ENCODE measurements around the gene GANAB.
A peak's percentile ranks its signal among the peaks of the same experiment; 100 is the strongest.
"Not testable (repeated sequence)": the region's sequence is repeated elsewhere in the genome, so short reads cannot be mapped to it uniquely, and the experiment has no call there.

Gene GANAB

DNA sequence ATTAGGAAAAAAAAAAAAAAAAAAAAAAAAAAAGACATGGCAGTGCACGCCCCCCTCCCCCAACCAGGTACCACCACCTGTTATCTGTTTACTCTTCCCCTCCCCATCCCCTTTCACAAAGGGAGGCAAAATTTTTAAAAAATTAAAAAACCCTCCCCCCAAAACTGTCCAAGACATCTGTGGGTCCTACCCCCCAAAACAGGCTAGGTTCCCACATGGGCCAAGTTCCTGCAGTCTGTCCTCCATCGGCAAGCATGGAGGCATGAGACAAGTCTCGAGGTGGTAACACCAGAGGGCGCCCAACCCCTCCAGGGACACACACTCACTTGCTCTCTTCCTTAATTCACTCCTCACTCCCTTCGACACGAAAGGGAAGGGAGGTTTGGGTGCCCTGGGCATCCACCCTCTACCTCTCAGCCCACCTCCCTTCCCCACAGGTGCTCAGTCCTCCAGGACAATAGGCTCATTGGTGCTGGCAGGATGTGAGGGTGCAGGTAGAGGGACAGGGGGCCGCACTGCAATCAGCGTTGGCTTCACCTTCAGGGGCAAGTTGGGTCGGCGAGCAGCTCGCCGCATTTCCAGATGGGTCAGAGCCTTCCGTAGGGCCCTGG lies 52.9 kb downstream of the GANAB start:
- peak; percentile 29 for DNase-seq (ENCODE audit: extremely low read depth, low read depth)

DNA sequence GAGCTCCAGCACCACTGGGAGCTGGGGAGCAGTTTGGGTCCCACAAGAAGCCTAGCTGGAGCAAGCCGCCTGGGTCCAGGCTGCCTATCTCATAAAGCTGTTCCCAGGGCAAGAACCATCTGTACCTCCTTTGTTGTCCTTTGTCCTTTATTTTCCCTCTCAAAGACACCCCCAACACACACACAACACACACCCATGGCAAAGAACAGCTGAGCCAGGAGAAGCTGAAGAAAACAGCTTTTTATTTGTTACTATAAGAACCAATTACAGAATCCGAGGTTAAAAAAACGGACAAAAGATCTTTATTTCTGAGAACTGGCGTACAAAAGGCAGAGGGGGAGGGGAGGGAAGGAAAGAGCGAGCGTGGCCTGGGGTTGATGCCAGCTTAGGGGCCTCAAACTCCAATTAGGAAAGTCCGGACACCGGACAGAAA lies 53.4 kb downstream of the GANAB start:
- TF ChIP-seq, protein P1, sequence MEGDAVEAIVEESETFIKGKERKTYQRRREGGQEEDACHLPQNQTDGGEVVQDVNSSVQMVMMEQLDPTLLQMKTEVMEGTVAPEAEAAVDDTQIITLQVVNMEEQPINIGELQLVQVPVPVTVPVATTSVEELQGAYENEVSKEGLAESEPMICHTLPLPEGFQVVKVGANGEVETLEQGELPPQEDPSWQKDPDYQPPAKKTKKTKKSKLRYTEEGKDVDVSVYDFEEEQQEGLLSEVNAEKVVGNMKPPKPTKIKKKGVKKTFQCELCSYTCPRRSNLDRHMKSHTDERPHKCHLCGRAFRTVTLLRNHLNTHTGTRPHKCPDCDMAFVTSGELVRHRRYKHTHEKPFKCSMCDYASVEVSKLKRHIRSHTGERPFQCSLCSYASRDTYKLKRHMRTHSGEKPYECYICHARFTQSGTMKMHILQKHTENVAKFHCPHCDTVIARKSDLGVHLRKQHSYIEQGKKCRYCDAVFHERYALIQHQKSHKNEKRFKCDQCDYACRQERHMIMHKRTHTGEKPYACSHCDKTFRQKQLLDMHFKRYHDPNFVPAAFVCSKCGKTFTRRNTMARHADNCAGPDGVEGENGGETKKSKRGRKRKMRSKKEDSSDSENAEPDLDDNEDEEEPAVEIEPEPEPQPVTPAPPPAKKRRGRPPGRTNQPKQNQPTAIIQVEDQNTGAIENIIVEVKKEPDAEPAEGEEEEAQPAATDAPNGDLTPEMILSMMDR (IDR thresholded peaks at IDR 0.05; ENCODE audit: low read depth, low read length) = no peak
- DNase-seq (ENCODE audit: extremely low read depth, low read depth) = no peak

More for the DNA sequence above, 52.9 kb downstream of the GANAB start:
- TF ChIP-seq, protein P1 (IDR thresholded peaks at IDR 0.05; ENCODE audit: low read depth, low read length) = peak; percentile 61

DNA sequence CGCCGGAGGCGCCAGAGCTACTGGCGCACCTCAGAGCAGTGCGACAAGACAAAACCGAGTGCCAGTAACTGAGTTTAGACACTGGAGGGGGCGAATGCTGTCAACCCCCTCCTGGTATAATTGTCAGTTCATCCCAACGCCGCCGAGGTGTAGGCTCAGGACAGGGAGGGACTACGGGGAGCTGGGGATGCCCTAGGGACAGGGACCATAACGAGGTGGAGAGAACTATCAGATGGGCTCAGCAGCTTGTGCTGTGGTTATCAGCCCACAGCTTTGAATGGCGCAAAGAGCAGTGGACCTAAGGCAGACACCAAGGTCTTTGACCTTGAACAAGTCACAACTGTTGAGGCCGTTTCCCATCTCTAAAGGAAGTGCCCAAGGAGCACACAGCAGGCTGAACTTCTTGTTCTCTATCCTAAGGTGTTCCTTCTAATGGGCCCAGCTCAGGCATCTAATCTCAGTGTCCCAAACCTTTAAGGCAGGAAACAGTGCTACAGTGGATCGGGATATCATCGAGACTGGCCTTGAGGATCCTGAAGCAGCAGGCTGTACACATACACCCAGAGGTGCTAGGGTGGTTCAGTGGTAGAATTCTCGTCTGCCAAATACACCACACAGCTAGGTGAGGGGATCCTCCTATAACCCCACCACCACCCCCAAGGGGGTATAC lies 54.1 kb downstream of the GANAB start:
- TF ChIP-seq, protein P1 (IDR thresholded peaks at IDR 0.05; ENCODE audit: low read depth, low read length) = no peak
- no peak for DNase-seq (ENCODE audit: extremely low read depth, low read depth)

DNA sequence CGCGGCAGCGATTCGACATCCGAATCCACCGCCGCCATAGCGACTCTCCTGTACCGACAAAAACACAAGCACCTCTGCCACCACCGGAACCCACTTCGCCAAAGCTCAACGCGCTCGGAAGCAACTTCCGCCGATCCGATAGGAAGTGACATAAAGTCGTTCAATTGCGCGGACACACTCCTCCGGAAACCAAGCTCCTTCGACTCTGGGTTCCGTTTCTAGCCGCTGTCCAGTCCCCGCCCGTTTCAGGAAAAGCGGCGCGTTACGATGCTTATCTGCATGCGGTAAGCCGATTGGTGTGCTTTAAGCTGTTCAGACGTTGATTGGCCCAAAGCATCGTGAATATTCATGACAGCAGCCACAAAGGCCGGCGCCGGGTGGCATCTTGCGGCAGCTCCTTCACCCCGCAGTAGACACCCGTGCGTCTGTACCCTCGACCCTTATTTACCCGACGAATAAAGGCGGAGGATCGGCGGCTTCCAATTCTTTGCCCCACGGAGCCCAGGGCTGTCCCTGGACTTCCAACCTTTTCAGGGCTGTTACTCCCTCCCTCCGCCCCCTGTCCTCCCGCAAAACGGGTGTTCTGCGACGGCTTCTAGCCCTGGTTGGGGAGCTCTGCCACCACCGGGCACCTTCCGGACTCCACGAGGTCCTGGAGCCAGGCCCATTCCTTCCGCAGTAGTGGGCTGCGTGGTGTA lies 54.8 kb downstream of the GANAB start, which contains the start of gene TUT1:
TSS of gene TUT1 (minus strand) at position 76 of the 698 bp plus-strand sequence. CDS start at position 38, 38 bp downstream.
- DNase-seq (ENCODE audit: extremely low read depth, low read depth) = peak; percentile 96
- TF ChIP-seq, protein P1 (IDR thresholded peaks at IDR 0.05; ENCODE audit: low read depth, low read length) = no peak

DNA sequence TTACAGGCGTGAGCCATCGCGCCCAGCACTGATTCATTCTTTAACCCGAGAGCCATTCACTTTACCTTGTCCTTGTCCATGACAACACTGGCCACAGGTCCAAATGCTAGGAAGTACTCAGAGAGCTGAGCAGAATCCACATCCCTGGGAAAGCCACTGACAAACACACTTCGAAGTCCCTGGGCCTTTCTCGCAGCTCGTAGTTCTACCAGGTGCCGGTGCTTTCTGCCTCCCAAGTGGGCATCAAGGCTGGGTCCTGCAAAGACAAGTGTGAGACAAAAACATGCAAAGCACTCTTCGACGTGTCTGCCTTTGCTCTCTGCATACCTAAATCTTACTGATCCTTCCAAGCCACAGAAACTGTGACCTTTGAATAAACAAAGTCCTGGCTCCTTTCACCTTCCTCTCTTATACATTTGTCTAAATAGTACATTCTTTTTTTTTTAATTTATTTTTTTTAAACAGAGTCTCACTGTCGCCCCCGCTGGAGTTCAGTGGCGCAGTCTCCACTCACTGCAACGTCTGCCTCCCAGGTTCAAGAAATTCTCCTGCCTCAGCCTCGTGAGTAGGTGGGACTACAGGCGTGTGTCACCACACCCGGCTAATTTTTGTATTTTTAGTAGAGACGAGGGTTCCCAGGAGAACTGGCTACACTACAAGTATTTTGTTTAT lies 57.3 kb downstream of the GANAB start:
- no peak for DNase-seq (ENCODE audit: extremely low read depth, low read depth)

DNA sequence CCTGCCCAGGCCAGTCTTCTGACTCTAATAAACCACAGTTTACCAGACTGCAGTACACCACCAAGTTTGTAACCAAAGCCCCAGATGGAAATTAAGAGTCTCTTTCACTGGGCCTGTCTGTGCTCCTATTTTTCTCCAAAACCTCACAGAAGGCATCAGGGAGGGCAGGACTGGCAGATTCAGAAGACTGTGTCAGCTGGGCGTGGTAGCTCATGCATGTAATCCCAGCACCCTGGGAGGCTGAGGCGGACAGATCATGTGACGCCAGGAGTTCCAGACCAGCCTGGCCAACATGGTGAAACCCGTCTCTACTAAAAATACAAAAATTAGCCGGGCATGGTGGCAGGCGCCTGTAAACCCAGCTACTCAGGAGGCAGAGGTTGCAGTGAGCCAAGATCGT lies 61.1 kb downstream of the GANAB start:
- DNase-seq (ENCODE audit: extremely low read depth, low read depth) = not testable (repeated sequence)

More for the DNA sequence above, 57.3 kb downstream of the GANAB start:
- TF ChIP-seq, protein P1 (IDR thresholded peaks at IDR 0.05; ENCODE audit: low read depth, low read length) = no peak; the same call in 1 of the 2 replicates

DNA sequence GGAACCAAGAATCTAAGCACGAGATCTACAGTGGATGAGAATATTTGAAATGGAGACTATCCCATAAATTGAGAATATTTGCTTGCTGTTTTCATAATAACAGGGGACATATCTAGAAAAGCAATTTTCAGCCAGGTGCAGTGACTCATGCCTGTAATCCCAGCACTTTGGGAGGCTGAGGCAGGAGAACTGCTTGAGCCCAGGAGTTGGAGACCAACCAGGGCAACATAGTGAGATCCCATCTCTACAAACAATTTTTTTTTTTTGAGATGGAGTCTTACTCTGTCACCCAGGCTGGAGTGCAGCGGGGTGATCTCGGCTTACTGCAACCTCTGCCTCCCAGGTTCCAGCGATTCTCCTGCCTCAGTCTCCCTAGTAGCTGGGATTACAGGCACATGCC lies 64.7 kb downstream of the GANAB start:
- DNase-seq (ENCODE audit: extremely low read depth, low read depth) = not testable (repeated sequence)
